KMS-11 (cell line): ENCODE measurements around the gene NPM1.
"Not testable (repeated sequence)": the region's sequence is repeated elsewhere in the genome, so short reads cannot be mapped to it uniquely, and the experiment has no call there.

ENCODE experiments used
- H2AFZ ChIP-seq: fragments of 200-600 bp; sonication (generic); 2 replicates; pipeline ENCODE4 v1.6.1; 2016; ENCODE audit warnings: antibody characterized with exemption, mixed run types, low read depth
- H3K27ac ChIP-seq: fragments of 200-600 bp; sonication (generic); 2 replicates; pipeline ENCODE4 v1.6.1; 2016; ENCODE audit warnings: mild to moderate bottlenecking, mixed run types
- H3K27me3 ChIP-seq: fragments of 200-600 bp; sonication (generic); 2 replicates; pipeline ENCODE4 v1.6.1; 2017; ENCODE audit warnings: mild to moderate bottlenecking, low read depth, mixed run types, moderate library complexity; ENCODE audit not compliant: insufficient read depth
- H3K36me3 ChIP-seq: fragments of 200-600 bp; sonication (generic); 2 replicates; pipeline ENCODE4 v1.6.1; 2017; ENCODE audit warnings: mild to moderate bottlenecking, mixed run types; ENCODE audit not compliant: insufficient read depth
- H3K4me1 ChIP-seq: fragments of 200-600 bp; sonication (generic); 2 replicates; pipeline ENCODE4 v1.6.1; 2016; ENCODE audit warnings: mild to moderate bottlenecking, low read depth, mixed run types; ENCODE audit not compliant: poor library complexity, severe bottlenecking
- H3K4me2 ChIP-seq: fragments of 200-600 bp; sonication (generic); 2 replicates; pipeline ENCODE4 v1.7.0; 2016; ENCODE audit warnings: mild to moderate bottlenecking, mixed run types
- H3K4me3 ChIP-seq: fragments of 200-600 bp; sonication (generic); IDR thresholded peaks from 2 replicates; pipeline ENCODE4 v1.6.1; 2017; ENCODE audit warnings: low read depth, low read length, mixed read lengths; ENCODE audit not compliant: insufficient read depth
- H3K79me2 ChIP-seq: fragments of 200-600 bp; sonication (generic); 2 replicates; pipeline ENCODE4 v1.6.1; 2016; ENCODE audit warnings: low read depth, mixed run types; ENCODE audit not compliant: insufficient read depth
- H3K9ac ChIP-seq: fragments of 200-600 bp; sonication (generic); 2 replicates; pipeline ENCODE4 v1.6.1; 2016; ENCODE audit warnings: mild to moderate bottlenecking, mixed run types
- H4K20me1 ChIP-seq: fragments of 200-600 bp; sonication (generic); 2 replicates; pipeline ENCODE4 v1.6.1; 2016; ENCODE audit warnings: mild to moderate bottlenecking, mixed run types; ENCODE audit not compliant: insufficient read depth
- TF ChIP-seq, protein P1 (sequence below): fragments of 200-600 bp; sonication (generic); conservative IDR thresholded peaks from 2 replicates; pipeline ENCODE4 v1.6.1; 2017; ENCODE audit warnings: low read depth, mild to moderate bottlenecking, antibody characterized with exemption, low read length, moderate library complexity, mixed read lengths

NPM1 gene

DNA sequence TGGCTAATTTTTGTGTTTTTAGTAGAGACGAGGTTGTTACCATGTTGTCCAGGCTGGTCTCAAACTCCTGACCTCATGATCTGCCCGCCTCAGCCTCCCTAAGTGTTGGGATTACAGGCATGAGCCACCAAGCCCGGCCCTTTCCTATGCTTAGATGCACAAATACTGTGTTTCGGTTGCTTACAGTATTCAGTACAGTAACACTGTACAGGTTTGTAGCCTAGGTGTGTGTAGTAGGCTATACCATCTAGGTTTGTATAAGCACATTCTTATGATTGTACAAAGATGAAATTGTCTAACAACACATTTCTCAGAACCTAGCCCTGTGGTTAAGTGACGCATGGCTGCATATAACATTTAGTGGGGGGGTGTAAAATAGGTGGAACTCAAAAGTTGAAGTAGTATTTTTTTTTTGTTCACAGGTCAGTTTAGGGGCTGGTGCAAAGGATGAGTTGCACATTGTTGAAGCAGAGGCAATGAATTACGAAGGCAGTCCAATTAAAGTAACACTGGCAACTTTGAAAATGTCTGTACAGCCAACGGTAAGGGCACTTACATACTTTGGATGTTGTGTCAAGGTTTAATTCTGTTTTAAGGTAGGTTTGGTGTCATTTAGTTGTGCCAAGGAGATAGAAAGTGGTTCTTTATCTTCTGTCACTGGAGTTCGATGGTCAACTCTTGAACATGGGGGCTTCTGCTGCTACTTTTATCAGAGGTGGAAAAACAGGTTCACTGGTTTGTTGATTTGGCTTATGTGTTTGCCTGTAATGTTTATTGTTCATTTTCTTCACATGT, 3.4 kb downstream of the NPM1 start:
- Histone ChIP-seq H3K27me3 (no peaks in the 10 kb centered on the region), H4K20me1 (peaks cover 76% of the 10 kb centered on the region), H3K36me3 (peaks cover 29% of the 10 kb centered on the region; the same call in 1 of the 2 replicates), H2AFZ (no peak overlapping the region), H3K79me2 (peaks cover 84% of the 10 kb centered on the region), H3K4me3 (no peak overlapping the region), H3K27ac (no peak overlapping the region; the same call in 1 of the 2 replicates), H3K4me1 (peaks cover 63% of the 10 kb centered on the region), H3K4me2 (peak overlapping the region; percentile 83), H3K9ac (peak overlapping the region; percentile 97; the same call in 1 of the 2 replicates)
- TF ChIP-seq, protein P1, sequence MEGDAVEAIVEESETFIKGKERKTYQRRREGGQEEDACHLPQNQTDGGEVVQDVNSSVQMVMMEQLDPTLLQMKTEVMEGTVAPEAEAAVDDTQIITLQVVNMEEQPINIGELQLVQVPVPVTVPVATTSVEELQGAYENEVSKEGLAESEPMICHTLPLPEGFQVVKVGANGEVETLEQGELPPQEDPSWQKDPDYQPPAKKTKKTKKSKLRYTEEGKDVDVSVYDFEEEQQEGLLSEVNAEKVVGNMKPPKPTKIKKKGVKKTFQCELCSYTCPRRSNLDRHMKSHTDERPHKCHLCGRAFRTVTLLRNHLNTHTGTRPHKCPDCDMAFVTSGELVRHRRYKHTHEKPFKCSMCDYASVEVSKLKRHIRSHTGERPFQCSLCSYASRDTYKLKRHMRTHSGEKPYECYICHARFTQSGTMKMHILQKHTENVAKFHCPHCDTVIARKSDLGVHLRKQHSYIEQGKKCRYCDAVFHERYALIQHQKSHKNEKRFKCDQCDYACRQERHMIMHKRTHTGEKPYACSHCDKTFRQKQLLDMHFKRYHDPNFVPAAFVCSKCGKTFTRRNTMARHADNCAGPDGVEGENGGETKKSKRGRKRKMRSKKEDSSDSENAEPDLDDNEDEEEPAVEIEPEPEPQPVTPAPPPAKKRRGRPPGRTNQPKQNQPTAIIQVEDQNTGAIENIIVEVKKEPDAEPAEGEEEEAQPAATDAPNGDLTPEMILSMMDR = no peak

DNA sequence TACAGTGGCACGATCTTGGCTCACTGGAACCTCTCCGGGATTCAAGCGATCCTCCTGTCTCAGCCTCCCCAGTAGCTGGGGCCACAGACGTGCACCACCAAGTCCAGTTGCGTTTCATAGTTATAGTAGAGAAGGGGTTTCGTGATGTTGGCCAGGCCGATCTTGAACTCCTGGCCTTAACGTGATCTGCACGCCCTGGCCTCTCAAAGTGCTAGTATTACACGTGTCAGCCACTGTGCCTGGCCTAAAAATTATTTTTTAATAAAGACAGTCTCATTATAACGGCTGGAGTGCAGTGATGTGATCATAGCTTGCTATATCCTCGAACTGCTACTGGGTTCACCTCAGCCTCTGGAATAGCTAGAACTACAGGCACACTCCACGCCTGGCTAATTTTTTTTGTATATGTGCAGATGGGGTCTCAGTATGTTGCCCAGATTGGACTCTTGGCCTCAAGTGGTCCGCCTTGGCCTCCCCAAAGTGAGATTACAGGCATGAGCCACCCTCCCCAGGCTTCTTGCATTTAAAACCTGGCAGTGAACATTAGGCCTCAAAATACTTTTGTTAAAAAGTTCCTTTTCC, 4.4 kb downstream of the NPM1 start:
- Histone ChIP-seq H3K4me1 (peaks cover 67% of the 10 kb centered on the region), H3K27me3 (no peaks in the 10 kb centered on the region), H3K79me2 (peaks cover 94% of the 10 kb centered on the region), H4K20me1 (peaks cover 86% of the 10 kb centered on the region), H3K4me3 (no peak overlapping the region), H3K36me3 (peaks cover 29% of the 10 kb centered on the region; the same call in 1 of the 2 replicates), H3K27ac (no peak overlapping the region), H2AFZ (no peak overlapping the region), H3K4me2 (no peak overlapping the region; the same call in 1 of the 2 replicates), H3K9ac (no peak overlapping the region)
- TF ChIP-seq, protein P1 = no peak

DNA sequence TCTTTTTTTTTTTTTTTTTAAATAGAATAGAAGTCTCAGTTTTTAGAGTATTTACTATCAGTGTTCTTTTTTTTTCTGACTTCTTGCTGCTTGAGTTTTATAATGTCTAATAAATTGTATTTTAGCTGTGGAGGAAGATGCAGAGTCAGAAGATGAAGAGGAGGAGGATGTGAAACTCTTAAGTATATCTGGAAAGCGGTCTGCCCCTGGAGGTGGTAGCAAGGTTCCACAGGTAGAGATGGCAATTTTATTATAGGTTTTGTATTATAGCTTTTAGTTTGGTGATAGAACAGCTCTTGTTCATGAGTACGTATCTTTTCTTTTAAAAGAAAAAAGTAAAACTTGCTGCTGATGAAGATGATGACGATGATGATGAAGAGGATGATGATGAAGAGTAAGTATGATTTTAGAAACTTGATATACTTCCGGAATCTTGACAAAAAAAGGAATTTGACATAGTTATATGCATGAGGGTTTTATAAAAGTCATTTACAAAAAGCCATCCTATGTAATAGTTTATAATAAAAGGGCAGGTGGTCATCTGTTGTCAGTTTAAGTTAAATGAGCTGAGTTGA, 5.0 kb downstream of the NPM1 start:
- Histone ChIP-seq H2AFZ (no peak overlapping the region), H3K79me2 (peaks cover 100% of the 10 kb centered on the region), H3K4me2 (no peak overlapping the region; the same call in 1 of the 2 replicates), H3K4me1 (peaks cover 72% of the 10 kb centered on the region), H4K20me1 (peaks cover 92% of the 10 kb centered on the region), H3K27ac (no peak overlapping the region), H3K4me3 (no peak overlapping the region), H3K36me3 (peaks cover 29% of the 10 kb centered on the region; the same call in 1 of the 2 replicates), H3K9ac (no peak overlapping the region), H3K27me3 (no peaks in the 10 kb centered on the region)
- TF ChIP-seq, protein P1 = no peak

DNA sequence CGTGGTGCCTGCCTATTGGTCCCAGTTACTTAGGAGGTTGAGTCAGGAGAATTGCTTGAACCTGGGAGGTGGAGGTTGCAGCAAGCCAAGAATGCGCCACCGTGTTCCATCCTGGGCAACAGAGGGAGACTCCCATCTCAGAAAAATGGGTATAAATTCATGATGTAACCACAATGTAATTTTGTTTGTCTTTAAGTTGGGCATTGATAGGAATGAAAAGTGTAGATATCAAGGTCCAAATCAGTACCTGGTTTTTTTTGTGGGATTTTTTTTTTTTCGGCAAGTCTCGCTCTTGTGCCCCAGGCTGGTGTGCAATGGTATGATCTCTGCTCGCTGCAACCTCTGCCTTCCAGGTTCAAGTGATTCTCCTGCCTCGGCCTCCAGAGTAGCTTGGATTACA, 7.4 kb downstream of the NPM1 start:
- Histone ChIP-seq H3K79me2 (peaks cover 100% of the 10 kb centered on the region), H4K20me1 (peaks cover 100% of the 10 kb centered on the region), H3K27ac (no peak overlapping the region), H3K9ac (no peak overlapping the region), H2AFZ (no peak overlapping the region), H3K27me3 (no peaks in the 10 kb centered on the region), H3K4me3 (no peak overlapping the region), H3K4me1 (peaks cover 84% of the 10 kb centered on the region), H3K36me3 (peaks cover 31% of the 10 kb centered on the region; the same call in 1 of the 2 replicates), H3K4me2 (no peak overlapping the region)
- TF ChIP-seq, protein P1 = no peak

DNA sequence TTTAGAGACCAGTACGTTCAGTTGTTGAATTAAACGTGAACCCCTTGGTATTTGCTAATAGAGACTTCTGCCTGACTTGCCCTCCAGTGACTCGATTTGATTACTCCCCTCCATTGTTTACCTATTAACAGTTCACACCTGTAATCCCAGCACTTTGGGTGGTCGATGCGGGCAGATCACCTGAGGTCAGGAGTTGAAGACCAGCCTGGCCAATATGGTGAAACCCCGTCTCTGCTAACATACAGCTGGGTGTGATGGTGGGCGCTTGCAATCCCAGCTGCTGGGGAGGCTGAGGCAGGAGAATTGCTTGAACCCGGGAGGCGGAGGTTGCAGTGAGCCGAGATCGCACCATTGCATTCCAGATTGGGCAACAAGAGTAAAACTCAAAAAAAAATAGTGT, 8.9 kb downstream of the NPM1 start:
- not testable (repeated sequence) for H3K27me3 ChIP-seq, H2AFZ ChIP-seq, H3K9ac ChIP-seq, H3K4me2 ChIP-seq, H3K27ac ChIP-seq, H3K4me3 ChIP-seq
- Histone ChIP-seq H3K4me1 (peaks cover 77% of the 10 kb centered on the region), H4K20me1 (peaks cover 100% of the 10 kb centered on the region), H3K79me2 (peaks cover 100% of the 10 kb centered on the region), H3K36me3 (peaks cover 21% of the 10 kb centered on the region; the same call in 1 of the 2 replicates)
